ENCODE measurements around the gene IL3.

Gene IL3

GRCh38 chr5:132016721-132017250 lies 43.7 kb upstream of the IL3 start:
- in situ Hi-C loops (cut with HindIII; ENCODE audit: low sequenced_read_pairs): no loop called here
- DNase-seq (ENCODE audit: low read depth, low spot score): no peak
- no peak for TF ChIP-seq CTCF (IDR thresholded peaks at IDR 0.05; ENCODE audit: low read depth, low read length)
- H3K4me3 ChIP-seq (ENCODE audit: low read depth, low read length): no peak overlapping the region

GRCh38 chr5:132017316-132017715 lies 43.1 kb upstream of the IL3 start:
- DNase-seq (ENCODE audit: low read depth, low spot score): no peak
- in situ Hi-C loops (cut with HindIII; ENCODE audit: low sequenced_read_pairs): no loop called here
- TF ChIP-seq CTCF (IDR thresholded peaks at IDR 0.05; ENCODE audit: low read depth, low read length): no peak
- no peak overlapping the region for H3K4me3 ChIP-seq (ENCODE audit: low read depth, low read length)

GRCh38 chr5:132017738-132018625 lies 42.5 kb upstream of the IL3 start:
- in situ Hi-C loops (cut with HindIII; ENCODE audit: low sequenced_read_pairs): no loop called here
- no peak for TF ChIP-seq CTCF (IDR thresholded peaks at IDR 0.05; ENCODE audit: low read depth, low read length)
- DNase-seq (ENCODE audit: low read depth, low spot score): no peak
- H3K4me3 ChIP-seq (ENCODE audit: low read depth, low read length): no peak overlapping the region

GRCh38 chr5:132019337-132019736 lies 41.1 kb upstream of the IL3 start:
- no peak for DNase-seq (ENCODE audit: low read depth, low spot score)
- in situ Hi-C loops (cut with HindIII; ENCODE audit: low sequenced_read_pairs): no loop called here
- no peak for TF ChIP-seq CTCF (IDR thresholded peaks at IDR 0.05; ENCODE audit: low read depth, low read length)
- H3K4me3 ChIP-seq (ENCODE audit: low read depth, low read length): no peak overlapping the region

GRCh38 chr5:132019857-132020555 lies 40.4 kb upstream of the IL3 start:
- H3K4me3 ChIP-seq (ENCODE audit: low read depth, low read length): no peak overlapping the region
- in situ Hi-C loops (cut with HindIII; ENCODE audit: low sequenced_read_pairs): no loop called here
- no peak for TF ChIP-seq CTCF (IDR thresholded peaks at IDR 0.05; ENCODE audit: low read depth, low read length)
- no peak for DNase-seq (ENCODE audit: low read depth, low spot score)

- TF ChIP-seq CTCF (IDR thresholded peaks at IDR 0.05; ENCODE audit: low read depth, low read length): no peak
- H3K4me3 ChIP-seq (ENCODE audit: low read depth, low read length): no peak overlapping the region
- DNase-seq (ENCODE audit: low read depth, low spot score): no peak
- in situ Hi-C loops (cut with HindIII; ENCODE audit: low sequenced_read_pairs): no loop called here
Observed at GRCh38 chr5:132020568-132021339, 39.7 kb upstream of the IL3 start.

Data from astrocyte of the spinal cord (primary cell).